SKM-1 treated with dmso at 0.1 percent for 144 hours (cell line): ENCODE results near the gene SLC6A3.

Experiments used
- DNase-seq: peaks from one replicate; lab custom pipeline; 2025; ENCODE audit not compliant: unreplicated experiment; lab: John Stamatoyannopoulos, UW

SLC6A3 gene

DNA sequence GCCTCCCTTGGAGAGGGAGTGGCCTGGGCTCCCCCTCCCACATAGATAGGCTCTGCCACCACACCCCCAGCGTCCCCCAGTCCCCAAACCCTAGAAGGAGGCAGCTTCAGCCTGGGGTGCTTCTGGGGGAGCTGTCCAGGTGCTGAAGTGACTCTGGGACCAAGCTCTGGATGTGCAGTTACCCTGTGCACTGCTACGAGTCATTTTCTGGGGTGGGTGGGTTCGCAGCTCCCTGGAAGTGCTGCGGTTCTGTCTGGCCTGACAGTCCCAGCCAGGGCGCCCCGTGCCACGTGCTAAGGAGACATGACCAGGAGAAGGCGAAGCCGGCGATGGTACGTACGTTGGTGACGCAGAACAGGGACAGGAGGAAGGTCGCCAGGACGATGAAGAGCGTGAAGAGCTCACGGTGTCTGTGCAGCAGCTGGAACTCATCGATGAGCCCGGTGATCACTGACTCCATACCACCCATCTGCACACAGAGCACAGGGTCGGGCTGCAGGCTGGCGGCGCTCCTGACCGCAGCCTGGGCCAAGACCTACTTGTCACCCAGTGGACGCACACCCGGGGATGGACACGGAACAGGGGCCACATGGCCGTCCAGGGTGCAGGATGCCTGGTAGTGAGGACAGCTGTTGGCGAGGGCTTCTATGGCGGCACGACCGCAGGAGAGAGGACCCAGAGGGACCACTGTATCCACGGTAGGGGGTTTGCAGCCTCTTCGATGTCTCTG is 35.7 kb downstream of the SLC6A3 start:
- DNase-seq, result no peak

DNA sequence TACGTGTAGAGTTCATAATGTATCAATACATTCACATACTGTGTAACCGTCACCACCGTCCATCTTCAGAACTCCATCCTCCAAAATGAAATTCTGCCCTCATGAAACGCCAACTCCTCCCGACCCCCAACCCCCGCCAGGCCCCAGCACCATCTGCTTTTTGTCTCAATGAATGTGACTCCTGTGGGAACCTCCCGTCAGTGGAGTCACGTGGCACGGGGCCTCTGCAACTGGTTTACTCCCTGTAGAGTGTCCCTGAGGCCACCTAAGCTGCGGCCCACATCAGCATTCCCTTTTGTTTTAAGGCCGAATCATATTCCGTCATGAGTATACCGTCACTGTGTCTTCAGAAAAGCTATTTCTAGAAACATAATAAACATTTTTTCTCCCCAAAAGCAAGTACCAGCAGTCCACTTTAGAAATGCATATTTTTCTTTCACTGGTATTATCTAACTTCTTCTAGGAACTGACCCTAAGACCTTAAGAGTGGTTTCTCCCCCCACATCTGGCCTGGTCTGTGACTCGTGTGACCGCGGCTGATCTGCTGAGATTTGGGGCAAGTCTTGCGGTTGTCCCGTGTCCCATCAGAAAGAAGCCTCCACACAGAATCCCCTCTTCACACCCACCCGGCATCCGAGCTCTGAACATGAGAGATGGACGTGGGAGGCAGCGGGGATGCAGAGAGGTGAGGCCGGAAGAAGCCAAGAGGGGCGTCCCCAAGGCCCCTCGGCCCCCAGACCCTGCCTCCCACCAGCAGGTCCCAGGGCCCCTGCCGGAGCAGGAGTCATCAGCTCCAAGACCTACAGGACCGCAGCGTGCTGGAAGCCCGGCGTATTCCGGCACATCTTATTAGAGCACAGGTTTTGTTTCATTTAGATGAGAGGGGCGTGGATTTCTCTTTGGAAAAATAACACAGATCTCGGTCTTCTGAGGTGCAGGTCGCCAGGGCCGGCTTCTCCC is 38.3 kb downstream of the SLC6A3 start:
- DNase-seq, result no peak

- no peak for DNase-seq
These were observed 39.4 kb downstream of the SLC6A3 start for GRCh38 chr5:1405539-1406530.

DNA sequence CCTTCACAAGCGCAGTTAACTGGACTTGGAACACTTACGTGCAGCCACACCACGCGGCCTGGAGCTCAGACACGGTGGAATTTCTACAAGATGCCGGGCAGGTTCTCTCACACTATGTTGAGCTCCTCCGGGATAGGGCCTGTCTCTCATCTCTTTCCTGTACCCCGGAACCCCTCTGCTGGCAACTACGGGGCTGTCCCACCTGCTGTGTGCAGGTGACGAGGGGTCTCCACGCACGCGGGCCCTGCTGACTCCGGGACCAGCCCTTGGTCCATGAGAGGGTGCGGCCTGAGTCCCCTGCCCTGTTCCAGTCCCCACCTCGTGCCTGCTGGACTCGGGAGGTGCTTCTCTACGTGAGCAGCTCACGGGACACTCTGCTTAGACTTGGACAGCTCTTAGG is 40.1 kb downstream of the SLC6A3 start:
- DNase-seq, result no peak

GRCh38 chr5:1404062-1404461 is 41.2 kb downstream of the SLC6A3 start:
- no peak for DNase-seq

- no peak for DNase-seq
These were observed 42.5 kb downstream of the SLC6A3 start for GRCh38 chr5:1402611-1403255.

DNA sequence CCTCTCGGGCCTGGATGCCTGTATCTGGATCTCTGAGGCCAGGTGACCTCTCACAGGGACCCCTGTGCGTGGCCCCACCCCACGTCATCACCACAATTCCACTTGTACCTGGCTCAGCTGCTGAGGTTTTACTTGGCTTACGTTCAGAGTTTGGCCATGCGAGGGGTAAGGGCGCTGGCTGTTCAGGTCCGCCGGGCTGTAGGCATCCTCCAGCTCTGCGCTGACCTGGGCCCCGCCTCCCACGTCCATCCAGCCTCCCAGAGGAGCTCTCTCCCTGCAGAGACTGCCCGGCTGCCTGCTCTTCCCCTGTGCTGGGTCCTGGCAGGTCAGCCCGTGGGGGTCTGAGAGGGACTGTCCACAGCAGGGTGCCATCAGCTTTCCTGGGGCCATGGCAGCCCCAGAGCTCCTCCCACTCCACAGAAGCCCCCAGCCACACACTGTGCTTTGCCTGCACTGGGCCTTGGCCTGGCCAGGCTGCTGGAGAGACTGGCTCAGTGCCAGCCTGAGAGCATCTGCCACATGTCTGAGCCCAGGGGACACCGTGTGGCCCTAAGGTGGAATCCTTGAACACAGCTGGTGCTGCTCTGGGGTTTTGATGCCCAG is 43.6 kb downstream of the SLC6A3 start:
- no peak for DNase-seq

DNA sequence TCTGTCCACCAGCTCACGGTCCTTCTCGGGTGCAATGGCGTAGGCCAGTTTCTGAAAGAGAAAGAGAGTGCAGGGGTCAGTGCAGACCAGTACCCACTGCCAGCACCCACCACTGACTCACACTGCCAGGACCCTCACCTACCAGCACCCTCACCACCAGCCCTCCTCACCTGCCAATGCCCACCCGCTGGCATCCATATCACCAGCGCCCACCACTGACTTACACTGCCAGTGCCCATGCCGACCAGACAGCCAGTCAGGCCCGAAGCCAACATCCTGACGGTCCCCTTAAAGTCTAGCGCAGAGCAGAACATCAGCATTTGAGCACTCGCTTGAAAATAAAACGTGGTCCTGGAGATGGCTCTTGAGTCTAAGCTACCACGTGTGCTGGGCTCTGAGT is 44.3 kb downstream of the SLC6A3 start:
- DNase-seq, result no peak

DNA sequence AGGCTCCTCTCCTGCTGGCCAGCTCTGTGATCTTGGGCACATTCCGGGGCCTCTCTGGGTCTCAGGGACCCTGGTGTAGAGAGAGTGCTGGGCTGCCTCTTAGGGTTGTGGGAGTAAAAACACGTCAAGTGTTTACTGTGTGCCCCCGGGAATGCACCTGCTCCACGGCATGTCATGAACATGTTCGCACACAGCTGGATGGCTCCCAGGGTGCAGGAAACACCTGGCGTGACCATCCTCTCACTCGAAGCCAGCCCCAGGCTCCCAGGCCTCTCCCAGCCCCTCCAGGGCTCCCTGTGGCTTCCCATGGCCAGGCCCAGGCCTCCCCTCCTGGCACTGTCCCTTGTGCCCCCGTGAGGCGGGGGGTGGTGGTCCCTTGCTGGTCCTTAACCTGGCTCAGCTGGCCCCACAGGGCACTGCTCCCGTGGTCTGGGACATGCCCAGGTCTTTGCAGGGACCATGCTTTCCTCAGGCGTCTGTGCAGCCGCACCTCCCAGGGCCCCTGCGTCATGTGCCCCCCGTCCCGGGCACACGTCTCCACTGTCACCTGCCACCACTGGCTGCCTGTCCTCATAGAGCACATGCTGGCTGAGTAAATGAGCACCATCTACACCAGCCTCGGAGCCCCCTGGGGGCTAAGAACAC is 44.9 kb downstream of the SLC6A3 start:
- DNase-seq, result no peak

DNA sequence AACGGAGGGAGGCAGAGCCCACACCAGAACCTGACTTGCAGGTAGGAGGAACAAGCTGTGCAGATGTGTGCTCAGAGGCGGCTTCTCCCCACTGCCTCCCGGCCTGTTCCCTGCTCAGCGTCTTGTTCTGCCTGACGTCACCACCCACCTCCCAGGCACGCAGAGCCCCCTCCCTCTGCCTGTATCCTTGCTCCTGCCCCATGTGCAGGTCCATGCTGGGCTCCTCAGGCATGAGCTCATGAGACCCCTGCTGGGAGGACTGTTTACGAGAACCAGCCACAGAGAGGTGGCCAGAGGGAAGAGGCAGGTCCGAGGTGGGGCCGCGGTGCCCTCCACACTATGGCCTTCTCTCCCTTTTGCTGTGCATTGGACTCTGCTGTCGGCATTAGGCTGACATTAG is 45.5 kb downstream of the SLC6A3 start:
- no peak for DNase-seq

- DNase-seq, result no peak
These were observed 48.9 kb downstream of the SLC6A3 start for GRCh38 chr5:1396293-1396816.

DNA sequence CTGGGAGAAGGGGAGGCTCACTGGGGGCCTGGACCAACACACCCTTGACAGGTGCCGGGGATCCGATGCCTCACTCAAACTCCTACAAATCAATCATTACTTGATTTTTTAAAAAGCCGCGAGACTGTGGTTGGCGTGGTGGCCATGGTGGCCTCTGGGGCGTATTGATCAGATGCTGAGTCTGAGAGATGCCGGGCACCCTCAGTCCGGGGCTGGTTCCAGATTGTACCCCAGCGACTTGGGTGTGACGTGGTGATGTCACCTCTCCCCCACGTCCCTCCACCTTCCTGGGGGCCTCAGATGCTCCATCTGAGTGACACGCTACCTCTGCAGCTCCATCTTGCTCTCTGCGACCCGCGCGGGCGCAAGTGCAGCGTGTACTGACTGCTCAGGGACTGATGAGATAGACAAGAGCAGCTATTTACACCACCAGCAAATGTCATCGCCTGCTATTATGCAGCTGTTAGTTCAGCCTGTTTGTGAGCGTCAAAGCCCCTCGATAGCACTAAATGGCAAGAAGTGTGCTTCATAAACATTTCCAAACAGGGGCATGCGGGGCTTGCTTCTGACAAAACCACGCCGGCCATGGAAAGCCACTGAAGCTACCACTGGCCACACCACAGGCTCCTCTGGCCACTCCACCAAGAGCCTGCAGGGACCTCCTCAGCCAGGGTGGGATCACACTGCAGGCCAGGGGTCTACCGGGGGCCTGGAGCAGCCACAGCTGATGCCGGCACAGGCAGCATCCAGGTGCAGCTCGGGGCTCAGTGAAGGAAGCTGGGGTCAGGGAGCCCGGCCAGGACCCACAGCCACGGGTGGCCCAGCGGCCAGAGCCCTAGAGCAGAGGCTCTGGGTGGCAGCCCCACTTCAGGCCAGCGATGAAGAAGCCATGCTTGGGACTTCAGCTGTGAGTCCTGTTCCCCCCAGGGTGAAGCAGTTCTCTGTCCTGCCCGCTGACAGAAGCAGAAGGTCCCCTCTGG is 50.1 kb downstream of the SLC6A3 start:
- DNase-seq, result no peak

GRCh38 chr5:1393571-1394501 is 51.4 kb downstream of the SLC6A3 start:
- DNase-seq, result no peak

DNA sequence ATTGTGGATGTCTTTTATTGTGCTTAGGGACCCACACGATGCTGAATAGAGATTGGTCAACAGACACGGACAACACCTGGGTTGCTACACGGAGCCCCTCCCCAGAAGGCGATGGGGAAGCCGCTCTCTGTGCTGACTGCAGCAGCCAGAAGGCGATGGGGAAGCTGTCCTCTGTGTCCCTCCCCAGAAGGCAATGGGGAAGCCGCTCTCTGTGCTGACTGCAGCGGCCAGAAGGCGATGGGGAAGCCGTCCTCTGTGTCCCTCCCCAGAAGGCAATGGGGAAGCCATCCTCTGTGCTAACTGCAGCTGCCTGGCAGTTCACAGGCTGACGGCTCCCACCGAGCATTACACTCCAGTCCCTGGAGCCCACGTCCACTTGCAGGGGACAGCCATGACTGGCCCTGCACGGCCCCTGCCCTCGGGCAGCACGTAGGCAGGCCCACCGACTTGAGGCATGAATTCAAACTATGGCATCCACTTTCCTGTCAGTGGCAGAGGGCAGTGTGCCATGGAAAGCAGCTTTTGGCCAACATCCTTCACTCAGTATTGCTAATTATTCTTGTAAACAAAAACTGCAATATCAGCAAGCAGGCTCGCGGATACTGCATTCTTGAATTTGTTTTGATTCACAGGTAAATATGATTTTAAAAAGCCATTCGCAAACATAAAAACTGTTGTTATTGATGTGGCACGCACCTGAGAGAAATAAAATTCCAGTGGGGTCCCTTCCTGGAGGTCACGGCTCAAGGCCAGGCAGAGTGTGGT is 52.3 kb downstream of the SLC6A3 start:
- no peak for DNase-seq

DNA sequence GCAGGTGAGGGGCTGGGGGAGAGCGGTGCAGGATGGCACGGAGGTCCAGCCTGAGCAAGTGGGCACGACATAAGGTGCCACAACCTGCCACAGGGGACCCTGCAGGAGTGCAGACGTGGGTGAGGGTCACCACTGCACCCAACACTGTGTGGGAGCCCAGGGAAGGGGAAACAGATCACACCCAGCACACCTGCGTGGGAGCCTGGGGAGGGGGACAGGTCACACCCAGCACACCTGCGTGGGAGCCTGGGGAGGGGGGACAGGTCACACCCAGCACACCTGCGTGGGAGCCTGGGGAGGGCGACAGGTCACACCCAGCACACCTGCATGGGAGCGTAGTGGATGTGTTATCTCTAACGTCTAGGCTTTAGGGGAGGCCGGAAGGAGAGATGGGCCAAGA is 53.0 kb downstream of the SLC6A3 start:
- DNase-seq, result no peak

DNA sequence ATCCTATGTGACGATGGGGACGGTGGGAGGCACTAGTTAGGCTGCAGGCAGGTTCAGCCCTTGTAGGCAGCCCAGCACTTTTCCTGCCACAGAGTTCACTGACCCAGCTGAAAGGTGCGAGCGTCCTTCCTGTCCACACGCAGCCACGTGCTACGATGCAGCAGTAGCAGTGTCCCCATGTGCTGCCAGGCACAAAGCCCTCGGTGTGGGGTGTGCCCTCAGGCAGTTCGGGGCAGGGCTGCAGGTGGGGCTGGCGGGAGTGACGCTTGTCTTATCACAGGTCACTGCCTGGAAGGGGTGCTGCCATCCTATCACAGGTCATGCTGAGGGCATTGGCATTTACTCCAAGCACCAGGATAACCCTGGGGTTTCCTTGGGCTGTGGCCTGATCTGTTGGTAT is 53.5 kb downstream of the SLC6A3 start:
- no peak for DNase-seq
